ENCODE results near the gene DPYD. TPM values are rescaled to one million over a fixed set of nuclear protein-coding genes. Genes with fewer than 3 reads are reported as not detected.

DPYD gene
- total and polyA plus RNA-seq, 10 of the 15 experiments (the other 5 are each of a cell fraction or from before 2014, with no cell fraction given): 5.7 to 23.8 (median 10.2) TPM

- TF ChIP-seq CTCF (IDR thresholded peaks at IDR 0.05 in 2 of 3, conservative IDR thresholded peaks at IDR 0.05 in 1 of 3; ENCODE audit: control insufficient read depth in 2 of 3, extremely low read depth in 1 of 3, insufficient read depth in 1 of 3, low read depth in 3 of 3, low read length in 3 of 3): no peak
- TF ChIP-seq CBX3 (IDR thresholded peaks at IDR 0.05; ENCODE audit: borderline replicate concordance, low read depth): no peak
- TF ChIP-seq HDAC6 (IDR thresholded peaks at IDR 0.05; ENCODE audit: unreplicated experiment): no peak
- no peak for TF ChIP-seq BCL11A (IDR thresholded peaks at IDR 0.05; ENCODE audit: low read depth, low read length)
Measured at GRCh38 chr1:97245026-97245425, 675.8 kb downstream of the DPYD start (continued).

GRCh38 chr1:97243973-97244560 is 676.8 kb downstream of the DPYD start:
- no peaks in the 10 kb centered on the region for H3K79me2 ChIP-seq (ENCODE audit: control insufficient read depth, insufficient read depth, low read length)
- no peak overlapping the region for H3K4me3 ChIP-seq
- no TSS peak for BruUV-seq (replicated peaks)
- no peak for DNase-seq (ENCODE audit: low read depth, low spot score)
- H3K36me3 ChIP-seq (ENCODE audit: control insufficient read depth in 2 of 2, insufficient read depth in 2 of 2, low read length in 1 of 2): no peaks in the 10 kb centered on the region
- POLR2A ChIA-PET: no interaction called here
- H4K20me1 ChIP-seq (ENCODE audit: control insufficient read depth, insufficient read depth): no peaks in the 10 kb centered on the region
- WGBS (ENCODE audit: insufficient coverage, insufficient replicate concordance, low lambda C conversion rate, missing lambda C conversion rate): 97% methylated on average over 2 of the region's 2 CpGs
- peak; percentile 81 for ATAC-seq
- SMC1A ChIA-PET (ENCODE audit: uncharacterized antibody, unreplicated experiment): interaction anchor here (0.5 to 4.7 kb wide), 48 partner anchors 10 to 808 kb away, joined by 3 to 34 read pairs (median 3); no protein-coding TSS in a partner anchor
- H3K27me3 ChIP-seq (replicated peaks in 1 of 2; ENCODE audit: control insufficient read depth in 2 of 2, insufficient read depth in 2 of 2, low read length in 1 of 2): no peaks in the 10 kb centered on the region
- no peaks in the 10 kb centered on the region for H3K4me1 ChIP-seq (ENCODE audit: control insufficient read depth, insufficient read depth, low read length)
- intact Hi-C loops (cut with micrococcal nuclease; ENCODE audit: unreplicated experiment): loop anchor here (1.0 to 10.0 kb wide), 4 partner anchors 279 to 807 kb away; no protein-coding TSS in a partner anchor
- no peak overlapping the region for H3K27ac ChIP-seq (ENCODE audit: control insufficient read depth, insufficient read depth)
- RAD21 ChIA-PET (ENCODE audit: unreplicated experiment): interaction anchor here (0.7 to 2.9 kb wide), 41 partner anchors 15 to 812 kb away, joined by 3 to 45 read pairs (median 4); no protein-coding TSS in a partner anchor
- H3K9ac ChIP-seq (ENCODE audit: control insufficient read depth, insufficient read depth, low read length): no peak overlapping the region
- TF ChIP-seq ZNF24 (IDR thresholded peaks at IDR 0.05) (0 out of 2 replicates have a peak, but pooled peaks have one; percentile 37), MTA2 (IDR thresholded peaks at IDR 0.05; ENCODE audit: low read depth) (peak; percentile 45; the same call in 1 of the 2 replicates), IRF3 (IDR thresholded peaks at IDR 0.05) (no peak), CTCF (IDR thresholded peaks at IDR 0.05 in 2 of 3, conservative IDR thresholded peaks at IDR 0.05 in 1 of 3; ENCODE audit: control insufficient read depth in 2 of 3, extremely low read depth in 1 of 3, insufficient read depth in 1 of 3, low read depth in 3 of 3, low read length in 3 of 3) (peak in 2 of 3 experiments; percentile 32 to 41; a peak in 2 of 6 replicates), E2F4 (IDR thresholded peaks at IDR 0.05; ENCODE audit: low read depth, low read length) (no peak), SMC3 (IDR thresholded peaks at IDR 0.05; ENCODE audit: borderline replicate concordance, low read length) (peak; percentile 61; the same call in 1 of the 2 replicates), EED (IDR thresholded peaks at IDR 0.05; ENCODE audit: low read depth) (no peak), RAD21 (IDR thresholded peaks at IDR 0.05; ENCODE audit: insufficient read depth, low read depth, low read length) (peak; percentile 60), MYB (IDR thresholded peaks at IDR 0.05; ENCODE audit: borderline replicate concordance, low read depth, low read length) (no peak), TAF1 (IDR thresholded peaks at IDR 0.05; ENCODE audit: borderline replicate concordance, low read depth, low read length) (no peak)
- peak; percentile 61 for FAIRE-seq
- H3K9me3 ChIP-seq (replicated peaks; ENCODE audit: control insufficient read depth, insufficient read depth, low read length): no peaks in the 10 kb centered on the region
- CTCF ChIA-PET: interaction anchor here (0.6 to 3.9 kb wide), 57 partner anchors 8 to 812 kb away, joined by 3 to 46 read pairs (median 3); partner anchors contain the start of gene DPYD
- in situ Hi-C loops (cut with MboI): no loop called here
- no peak overlapping the region for H2AFZ ChIP-seq (ENCODE audit: control insufficient read depth, low read depth, low read length)
- H3K4me2 ChIP-seq (ENCODE audit: control insufficient read depth, insufficient read depth): no peak overlapping the region

Data from GM12878 (cell line).